GM21723 (cell line): ENCODE data around the gene HOXA2.

Source experiments
- ATAC-seq: cut with Tn5 transposase; IDR thresholded peaks from one replicate; pipeline ENCODE4 v1.9.1; 2021; ENCODE audit warnings: mild to moderate bottlenecking, moderate library complexity; ENCODE audit not compliant: unreplicated experiment

HOXA2 gene

GRCh38 chr7:27126596-27127327 lies 24.3 kb upstream of the HOXA2 start:
- no peak for ATAC-seq

GRCh38 chr7:27125986-27126394 lies 23.5 kb upstream of the HOXA2 start:
- ATAC-seq, result no peak

- ATAC-seq, result no peak
Observed at GRCh38 chr7:27124902-27125689, 22.6 kb upstream of the HOXA2 start.

DNA sequence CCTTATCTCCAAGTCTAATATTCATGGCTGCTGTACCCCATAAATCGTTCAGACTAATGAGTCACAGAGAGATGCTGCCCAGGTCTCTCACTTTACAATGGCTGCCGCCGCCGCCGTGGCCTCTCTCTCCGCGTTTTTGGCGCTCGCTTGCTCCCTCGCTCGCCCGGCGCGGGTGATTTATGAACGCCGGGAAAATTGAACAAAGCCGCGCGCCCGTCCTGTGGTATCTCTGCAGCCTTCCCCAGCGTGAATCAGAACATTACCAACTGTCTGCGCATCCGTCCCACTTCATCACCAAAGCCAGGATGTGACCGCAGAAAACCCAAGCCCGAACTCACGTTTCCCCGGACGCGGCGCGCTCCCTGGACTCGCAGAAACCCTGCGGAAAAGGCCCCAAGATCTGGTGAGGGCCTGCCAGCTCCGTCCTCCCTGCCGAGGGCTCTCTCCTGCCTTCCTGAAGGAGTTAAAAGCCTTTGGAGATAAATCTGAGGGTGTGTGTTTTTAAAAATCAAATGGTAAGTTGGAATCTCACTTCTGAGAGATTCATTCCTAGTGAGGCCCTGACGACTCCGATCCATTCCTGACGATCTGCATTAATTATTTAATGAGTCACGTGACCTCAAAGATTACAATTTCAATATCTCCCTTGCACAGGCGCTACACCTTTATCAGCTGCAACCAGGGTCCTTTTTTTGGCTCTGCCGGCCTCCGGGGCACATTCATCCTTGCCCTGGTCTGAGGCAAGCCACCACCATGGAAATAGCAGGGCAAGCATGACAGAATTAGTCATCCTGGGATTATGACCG lies 21.8 kb upstream of the HOXA2 start:
- no peak for ATAC-seq

DNA sequence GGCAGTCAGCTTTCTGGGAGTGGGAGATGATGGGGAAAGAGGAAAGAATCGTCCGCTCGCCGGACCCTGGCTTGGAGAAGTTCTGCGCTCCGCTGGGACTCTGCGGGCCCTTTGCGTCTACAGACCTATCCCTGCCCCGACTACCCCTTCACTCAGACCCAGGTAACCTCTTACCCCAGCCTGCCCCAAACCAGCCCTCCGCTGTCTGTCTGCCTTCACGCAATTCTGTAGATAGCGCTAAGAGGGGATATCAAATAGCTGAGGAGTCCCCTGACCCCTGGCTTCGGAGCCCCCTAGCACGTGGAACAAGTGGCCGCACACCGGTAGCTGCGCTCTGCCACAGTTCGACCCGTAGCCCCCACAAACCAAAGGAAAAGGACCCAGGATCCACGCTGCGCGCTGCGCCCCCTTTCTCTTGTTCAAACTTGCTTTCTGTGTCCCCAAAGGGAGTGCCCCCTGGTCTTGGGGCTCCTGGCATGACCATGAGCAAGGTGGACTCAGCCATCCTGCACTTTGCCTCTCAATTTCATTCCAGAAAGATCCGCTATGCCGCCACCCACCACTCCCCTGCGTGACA lies 21.1 kb upstream of the HOXA2 start:
- no peak for ATAC-seq

GRCh38 chr7:27123007-27123476 lies 20.6 kb upstream of the HOXA2 start:
- ATAC-seq, result no peak

DNA sequence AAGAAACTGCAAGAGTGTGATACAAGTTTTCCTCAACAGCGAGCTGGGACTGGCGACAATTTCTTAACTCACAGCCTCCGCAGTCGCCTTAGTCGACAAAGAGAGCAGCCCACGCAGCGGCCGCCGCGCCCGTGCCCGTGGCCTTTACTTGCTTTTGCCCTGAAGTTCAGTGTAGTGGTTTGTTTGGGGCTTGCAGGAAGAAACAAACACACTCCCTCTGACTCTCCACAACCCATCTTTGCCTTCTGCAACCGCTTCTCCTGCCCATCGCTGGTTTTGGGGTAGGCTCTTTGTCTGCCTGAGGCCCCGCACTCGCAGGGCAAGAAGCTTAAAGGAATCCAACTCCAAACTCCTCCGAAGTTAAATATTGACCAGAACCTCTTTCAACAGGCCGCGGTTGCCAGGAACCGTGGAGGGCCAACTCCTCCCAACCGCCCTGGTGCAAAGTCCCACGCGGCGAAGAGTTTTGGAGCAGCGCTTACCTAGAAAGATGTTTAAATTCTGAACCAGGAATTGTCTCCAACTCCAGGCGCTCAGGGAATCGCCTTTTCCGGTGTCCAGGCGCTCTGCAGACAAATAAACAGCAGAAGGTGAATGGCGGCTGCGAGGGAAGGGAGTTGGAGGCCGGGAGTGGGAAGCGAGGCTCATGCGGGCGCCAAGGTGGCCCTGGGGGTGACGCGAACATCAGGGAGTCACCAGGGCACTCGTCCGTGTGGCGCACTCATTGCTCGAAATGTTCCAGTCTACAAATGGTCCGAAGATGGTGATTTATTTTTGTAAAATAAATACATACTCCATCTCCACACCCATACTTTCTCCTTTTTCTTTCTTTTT lies 19.8 kb upstream of the HOXA2 start:
- no peak for ATAC-seq

- ATAC-seq, result no peak
Observed at GRCh38 chr7:27121684-27122076, 19.2 kb upstream of the HOXA2 start.

GRCh38 chr7:27119412-27119911 lies 17.0 kb upstream of the HOXA2 start:
- no peak for ATAC-seq

- ATAC-seq, result no peak
Observed at GRCh38 chr7:27118580-27118979, 16.1 kb upstream of the HOXA2 start.

GRCh38 chr7:27117887-27118491 lies 15.5 kb upstream of the HOXA2 start:
- no peak for ATAC-seq

DNA sequence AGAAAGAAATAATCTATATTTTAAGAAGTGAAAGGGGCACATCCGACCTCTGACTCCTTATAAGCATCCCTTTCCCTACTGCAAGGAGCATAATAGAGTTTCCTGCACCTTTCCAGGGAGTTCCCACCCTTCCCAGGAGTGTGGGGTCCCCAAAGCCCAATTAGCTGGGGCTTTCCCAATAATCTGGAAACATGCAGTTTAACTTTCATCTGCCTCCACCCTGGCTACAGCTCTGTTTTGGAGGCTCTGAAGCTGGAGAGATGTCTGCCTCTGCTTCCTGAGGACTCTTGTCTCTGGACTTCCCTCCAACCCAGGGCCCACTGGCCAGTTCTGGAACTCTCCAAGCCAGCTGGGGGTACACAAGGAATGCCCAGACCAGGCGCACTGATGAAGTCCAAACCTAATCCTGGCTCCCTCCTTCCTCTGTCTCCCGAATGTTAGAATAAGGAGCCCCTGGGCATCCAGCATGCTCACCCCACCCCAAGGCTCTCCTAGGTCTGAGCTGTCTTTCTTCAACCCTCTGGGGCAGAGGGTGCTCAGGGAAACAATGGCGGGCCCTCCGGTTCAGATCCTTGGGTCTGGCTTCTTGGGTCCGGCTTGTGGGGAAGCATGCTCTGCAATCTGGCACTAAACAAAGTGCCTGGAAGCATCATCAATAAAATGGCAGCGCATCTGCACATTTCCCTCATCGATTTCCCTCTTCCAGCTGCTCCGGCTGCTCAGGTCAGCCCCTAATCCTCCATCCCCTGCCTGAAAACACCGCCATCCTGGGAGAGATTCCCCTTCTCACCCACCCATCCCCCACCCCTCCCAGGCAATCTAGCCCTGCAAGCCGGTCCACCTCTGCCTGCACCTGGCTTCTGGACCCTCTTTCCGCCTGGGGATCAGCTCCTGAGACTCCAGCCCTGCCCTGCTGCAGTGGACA lies 14.7 kb upstream of the HOXA2 start:
- ATAC-seq, result no peak

- ATAC-seq, result no peak
Observed at GRCh38 chr7:27116031-27116961, 13.8 kb upstream of the HOXA2 start.

GRCh38 chr7:27115221-27116026 lies 12.9 kb upstream of the HOXA2 start:
- ATAC-seq, result no peak

GRCh38 chr7:27114881-27115220 lies 12.4 kb upstream of the HOXA2 start:
- ATAC-seq, result no peak

- ATAC-seq, result no peak
Observed at GRCh38 chr7:27113991-27114769, 11.7 kb upstream of the HOXA2 start.
